Gastrocnemius medialis (tissue), 4 donors: Measurements from ENCODE around the gene ACKR1. TPM values are rescaled to one million over a fixed set of nuclear protein-coding genes. Genes with fewer than 3 reads are reported as not detected.

Experiments used
- ATAC-seq, 2 donors: fragments of 150-250 bp; one replicate each; pipeline ENCODE4 v1.9.1; 2016
- DNase-seq, 2 donors: peaks; one replicate each; pipeline ENCODE4 v3.0.0-alpha.2; 2019
- H3K27ac ChIP-seq, 4 donors: fragments of 200-600 bp; sonication (generic); 1 replicate in 1 of 4; 2 replicates in 3 of 4; pipeline ENCODE4 v1.5.1; 2016 to 2018; ENCODE audit warnings: mild to moderate bottlenecking in 2 of 4, moderate library complexity in 1 of 4
- H3K27me3 ChIP-seq, 3 donors: fragments of 200-600 bp; sonication (generic) in 2 of 3; 1 replicate in 1 of 3; 2 replicates in 2 of 3; pipeline versions ENCODE4 v1.5.1 to v1.6.0; 2016 to 2019; ENCODE audit warnings: mild to moderate bottlenecking in 1 of 3, moderate library complexity in 1 of 3
- H3K36me3 ChIP-seq, 2 donors: fragments of 200-600 bp; sonication (generic) in 1 of 2; one replicate each; pipeline ENCODE4 v1.5.1; 2017 to 2018
- H3K4me1 ChIP-seq, 2 donors: fragments of 200-600 bp; sonication (generic) in 1 of 2; one replicate each; pipeline ENCODE4 v1.5.1; 2016 to 2017; ENCODE audit warnings: mild to moderate bottlenecking in 2 of 2
- H3K4me3 ChIP-seq, 4 donors: fragments of 200-600 bp; sonication (generic) in 3 of 4; 1 replicate in 1 of 4; 2 replicates in 3 of 4; pipeline ENCODE4 v1.5.1; 2016 to 2019; ENCODE audit warnings: mild to moderate bottlenecking in 2 of 4
- H3K9me3 ChIP-seq, 3 donors: fragments of 200-600 bp; sonication (generic) in 2 of 3; 1 replicate in 1 of 3; 2 replicates in 2 of 3; pipeline ENCODE4 v1.5.1; 2016 to 2019
- CTCF ChIP-seq, 5 experiments: fragments of 450-650 bp in 3 of 5; fragments of 200-600 bp in 2 of 5; sonication (generic) in 2 of 5; IDR thresholded peaks in 4 of 5; conservative IDR thresholded peaks in 1 of 5; 1 replicate in 4 of 5; 2 replicates in 1 of 5; pipeline ENCODE4 v1.5.1; 2016 to 2019; ENCODE audit warnings: antibody characterized with exemption in 5 of 5, mild to moderate bottlenecking in 3 of 5, moderate library complexity in 3 of 5
- POLR2A ChIP-seq, 2 donors: fragments of 450-650 bp; IDR thresholded peaks; one replicate each; pipeline ENCODE4 v1.6.1; 2017; ENCODE audit warnings: antibody characterized with exemption in 2 of 2, mild to moderate bottlenecking in 2 of 2, moderate library complexity in 2 of 2
- in situ Hi-C, 4 donors: fragments of 200-750 bp; cut with MboI; loops; one replicate each; pipeline versions ENCODE4 v1.15.0 to v1.8.0; 2017; ENCODE audit warnings: low sequenced_read_pairs in 4 of 4
- intact Hi-C: fragments of 100-400 bp; cut with DNase I; formaldehyde crosslinking; loops from one replicate; pipeline ENCODE4 v1.15.1; 2023; ENCODE audit warnings: low total_unique reads
- total RNA-seq, 4 donors: library from RNA; depleted of rRNA; stranded (reverse); fragments of >200 nt; gene quantifications; one replicate each; pipeline versions ENCODE4 v1.1.0 to v1.2.3, GENCODE V29; 2016

The ACKR1 gene
- total RNA-seq, 4 donors from 2014 or later, result 10.1 to 34.8 (median 21.8) TPM

GRCh38 chr1:159177272-159177907 lies 27.3 kb upstream of the ACKR1 start:
- H3K27me3 ChIP-seq, result peaks cover 5 to 11% (median 7%) of the 10 kb centered on the region in 3 donors
- no peaks in the 10 kb centered on the region for H3K9me3 ChIP-seq
- DNase-seq (no peak), ATAC-seq (peak in 1 of 2 donors; percentile 36)
- H3K4me3 ChIP-seq, result no peak overlapping the region
- no peaks in the 10 kb centered on the region for H3K36me3 ChIP-seq
- TF ChIP-seq CTCF (IDR thresholded peaks at IDR 0.05 in 4 of 5, conservative IDR thresholded peaks at IDR 0.05 in 1 of 5) (no peak), POLR2A (IDR thresholded peaks at IDR 0.05) (no peak)
- in situ Hi-C loops (no loop called here), intact Hi-C loops (no loop called here)
- H3K4me1 ChIP-seq, result no peaks in the 10 kb centered on the region
- H3K27ac ChIP-seq, result no peak overlapping the region

- TF ChIP-seq CTCF (IDR thresholded peaks at IDR 0.05 in 4 of 5, conservative IDR thresholded peaks at IDR 0.05 in 1 of 5) (no peak), POLR2A (IDR thresholded peaks at IDR 0.05) (no peak)
- ATAC-seq, result no peak
- Histone ChIP-seq H3K27ac (no peak overlapping the region), H3K9me3 (no peaks in the 10 kb centered on the region), H3K36me3 (no peaks in the 10 kb centered on the region), H3K27me3 (no peaks in the 10 kb centered on the region), H3K4me1 (no peaks in the 10 kb centered on the region), H3K4me3 (no peak overlapping the region)
- DNase-seq, result no peak
- intact Hi-C loops, result no loop called here
- in situ Hi-C loops, result no loop called here
Observed at GRCh38 chr1:159179906-159180305, 24.8 kb upstream of the ACKR1 start.

- in situ Hi-C loops (no loop called here), intact Hi-C loops (no loop called here)
- H3K4me1 ChIP-seq, result no peaks in the 10 kb centered on the region
- H3K4me3 ChIP-seq, result no peak overlapping the region
- TF ChIP-seq CTCF (IDR thresholded peaks at IDR 0.05 in 4 of 5, conservative IDR thresholded peaks at IDR 0.05 in 1 of 5), result no peak
- TF ChIP-seq POLR2A (IDR thresholded peaks at IDR 0.05), result no peak
- DNase-seq (no peak), ATAC-seq (no peak)
- H3K9me3 ChIP-seq, result no peaks in the 10 kb centered on the region
- no peaks in the 10 kb centered on the region for H3K27me3 ChIP-seq
- H3K27ac ChIP-seq, result no peak overlapping the region
- H3K36me3 ChIP-seq, result no peaks in the 10 kb centered on the region
Observed at GRCh38 chr1:159180516-159180915, 24.2 kb upstream of the ACKR1 start.

- DNase-seq, result no peak
- no peak overlapping the region for H3K27ac ChIP-seq
- no peaks in the 10 kb centered on the region for H3K4me1 ChIP-seq
- no peak for ATAC-seq
- intact Hi-C loops (no loop called here), in situ Hi-C loops (no loop called here)
- no peaks in the 10 kb centered on the region for H3K27me3 ChIP-seq
- no peaks in the 10 kb centered on the region for H3K36me3 ChIP-seq
- no peak overlapping the region for H3K4me3 ChIP-seq
- TF ChIP-seq CTCF (IDR thresholded peaks at IDR 0.05 in 4 of 5, conservative IDR thresholded peaks at IDR 0.05 in 1 of 5), result no peak
- no peak for TF ChIP-seq POLR2A (IDR thresholded peaks at IDR 0.05)
- no peaks in the 10 kb centered on the region for H3K9me3 ChIP-seq
Observed at GRCh38 chr1:159181328-159182024, 23.2 kb upstream of the ACKR1 start.
